Loucy (cell line): ENCODE data around the gene ZNF394.

ENCODE experiments used
- H2AFZ ChIP-seq: fragments of 200-600 bp; sonication (generic); 2 replicates; pipeline ENCODE4 v1.6.0; 2016; ENCODE audit warnings: antibody characterized with exemption, mild to moderate bottlenecking, low read length, moderate library complexity
- H3F3A ChIP-seq: fragments of 200-600 bp; 2 replicates; pipeline ENCODE4 v1.6.0; 2016; ENCODE audit warnings: antibody characterized with exemption, low read depth, mild to moderate bottlenecking
- H3K27me3 ChIP-seq: fragments of 200-600 bp; sonication (generic); 2 replicates; pipeline ENCODE4 v1.6.1; 2014; ENCODE audit warnings: low read length, mild to moderate bottlenecking; ENCODE audit not compliant: insufficient read depth, poor library complexity, severe bottlenecking
- H3K36me3 ChIP-seq: fragments of 200-600 bp; sonication (generic); 2 replicates; pipeline ENCODE4 v1.6.1; 2016; ENCODE audit warnings: low read length; ENCODE audit not compliant: insufficient read depth
- H3K4me1 ChIP-seq: fragments of 200-600 bp; sonication (generic); 2 replicates; pipeline ENCODE4 v1.5.1; 2014; ENCODE audit warnings: low read length, mild to moderate bottlenecking; ENCODE audit not compliant: insufficient read depth, poor library complexity, severe bottlenecking
- H3K4me2 ChIP-seq: fragments of 200-600 bp; sonication (generic); 2 replicates; pipeline ENCODE4 v1.6.0; 2014; ENCODE audit warnings: antibody characterized with exemption, low read length, low read depth, mild to moderate bottlenecking; ENCODE audit not compliant: poor library complexity, severe bottlenecking
- H3K4me3 ChIP-seq: fragments of 200-600 bp; sonication (generic); 2 replicates; pipeline ENCODE4 v1.5.1; 2014; ENCODE audit warnings: low read length, mild to moderate bottlenecking, mixed read lengths; ENCODE audit not compliant: poor library complexity, severe bottlenecking
- H3K79me2 ChIP-seq: fragments of 200-600 bp; sonication (generic); 2 replicates; pipeline ENCODE4 v1.6.1; 2014; ENCODE audit warnings: low read length; ENCODE audit not compliant: insufficient read depth
- H3K9ac ChIP-seq: fragments of 200-600 bp; sonication (generic); 2 replicates; pipeline ENCODE4 v1.6.0; 2014; ENCODE audit warnings: mild to moderate bottlenecking, low read depth, low read length, moderate library complexity; ENCODE audit not compliant: poor library complexity, severe bottlenecking
- H3K9me2 ChIP-seq: fragments of 200-600 bp; sonication (generic); replicated peaks from 2 replicates; pipeline ENCODE4 v1.6.1; 2016; ENCODE audit warnings: low read depth, low read length, mixed read lengths
- H3K9me3 ChIP-seq: fragments of 200-600 bp; sonication (generic); 2 replicates; pipeline ENCODE4 v1.6.1; 2014; ENCODE audit warnings: mild to moderate bottlenecking, antibody characterized with exemption, low read length, low read depth; ENCODE audit not compliant: insufficient read depth
- H4K20me1 ChIP-seq: fragments of 200-600 bp; sonication (generic); 2 replicates; pipeline ENCODE4 v1.6.0; 2014; ENCODE audit warnings: antibody characterized with exemption, low read length, mild to moderate bottlenecking; ENCODE audit not compliant: insufficient read depth, poor library complexity, severe bottlenecking
- CTCF ChIP-seq: fragments of 200-600 bp; sonication (generic); conservative IDR thresholded peaks from 2 replicates; pipeline ENCODE4 v1.5.1; 2014; ENCODE audit warnings: mild to moderate bottlenecking, antibody characterized with exemption, low read length
- EZH2phosphoT487 ChIP-seq: fragments of 200-600 bp; IDR thresholded peaks from 2 replicates; pipeline ENCODE4 v1.6.1; 2018; ENCODE audit warnings: antibody characterized with exemption, mild to moderate bottlenecking, moderate library complexity, borderline replicate concordance

The ZNF394 gene

GRCh38 chr7:99489235-99489634 lies 10.8 kb downstream of the ZNF394 start:
- no peak overlapping the region for H3K9ac ChIP-seq
- H2AFZ ChIP-seq: no peak overlapping the region
- TF ChIP-seq CTCF: peak; percentile 19; the same call in 1 of the 2 replicates
- no peak for TF ChIP-seq EZH2phosphoT487
- H3K9me2 ChIP-seq: no peaks in the 10 kb centered on the region
- no peaks in the 10 kb centered on the region for H3F3A ChIP-seq
- H3K4me2 ChIP-seq: no peak overlapping the region
- no peaks in the 10 kb centered on the region for H3K27me3 ChIP-seq
- H3K4me1 ChIP-seq: no peaks in the 10 kb centered on the region
- H4K20me1 ChIP-seq: no peaks in the 10 kb centered on the region
- H3K4me3 ChIP-seq: no peak overlapping the region
- peaks cover 3% of the 10 kb centered on the region for H3K79me2 ChIP-seq
- peaks cover 5% of the 10 kb centered on the region; the same call in 1 of the 2 replicates for H3K9me3 ChIP-seq
- peaks cover 20% of the 10 kb centered on the region for H3K36me3 ChIP-seq

- Histone ChIP-seq H3F3A (no peaks in the 10 kb centered on the region), H3K9me3 (no peaks in the 10 kb centered on the region), H3K79me2 (0 out of 2 replicates have a peak, but pooled peaks cover 8% of the 10 kb centered on the region), H3K4me3 (no peak overlapping the region), H3K9me2 (no peaks in the 10 kb centered on the region), H4K20me1 (no peaks in the 10 kb centered on the region), H3K4me1 (no peaks in the 10 kb centered on the region), H2AFZ (no peak overlapping the region), H3K36me3 (peaks cover 25% of the 10 kb centered on the region), H3K9ac (no peak overlapping the region), H3K4me2 (no peak overlapping the region), H3K27me3 (no peaks in the 10 kb centered on the region)
- no peak for TF ChIP-seq EZH2phosphoT487
- no peak for TF ChIP-seq CTCF
Measured at GRCh38 chr7:99485094-99485493, 15.0 kb downstream of the ZNF394 start.

- Histone ChIP-seq H3F3A (no peaks in the 10 kb centered on the region), H4K20me1 (peaks cover 9% of the 10 kb centered on the region), H3K9ac (no peak overlapping the region), H3K27me3 (no peaks in the 10 kb centered on the region), H3K4me3 (no peak overlapping the region), H3K4me2 (no peak overlapping the region), H3K36me3 (peaks cover 37% of the 10 kb centered on the region), H3K4me1 (peaks cover 17% of the 10 kb centered on the region), H3K79me2 (peaks cover 65% of the 10 kb centered on the region), H3K9me3 (no peaks in the 10 kb centered on the region), H2AFZ (no peak overlapping the region), H3K9me2 (no peaks in the 10 kb centered on the region)
- TF ChIP-seq EZH2phosphoT487: no peak
- no peak for TF ChIP-seq CTCF
Measured at GRCh38 chr7:99478464-99479440, 21.3 kb downstream of the ZNF394 start.
